GM19468 (cell line): ENCODE results near the gene MYO7A.

Experiments
- ATAC-seq: cut with Tn5 transposase; IDR thresholded peaks from one replicate; pipeline ENCODE4 v1.9.1; 2021; ENCODE audit warnings: mild to moderate bottlenecking, moderate library complexity, moderate number of reproducible peaks; ENCODE audit not compliant: unreplicated experiment; ENCODE audit errors: extremely low read depth

MYO7A gene

GRCh38 chr11:77127920-77128691, at the start of gene MYO7A:
MYO7A (plus strand) TSS chr11:77128246; CDS start chr11:77130635, 2,389 bp downstream.
- no peak for ATAC-seq

- no peak for ATAC-seq
These were observed 48.4 kb upstream of the MYO7A start for GRCh38 chr11:77079666-77080065.

GRCh38 chr11:77080643-77081210, 47.3 kb upstream of the MYO7A start:
- no peak for ATAC-seq

GRCh38 chr11:77081381-77081851, 46.6 kb upstream of the MYO7A start:
- ATAC-seq = no peak

- ATAC-seq = no peak
These were observed 45.8 kb upstream of the MYO7A start for GRCh38 chr11:77081976-77082836.

GRCh38 chr11:77082838-77083565, 45.0 kb upstream of the MYO7A start:
- ATAC-seq = no peak

- no peak for ATAC-seq
These were observed 44.3 kb upstream of the MYO7A start for GRCh38 chr11:77083566-77084245.

- no peak for ATAC-seq
These were observed 43.4 kb upstream of the MYO7A start for GRCh38 chr11:77084581-77085191.

- no peak for ATAC-seq
These were observed 42.4 kb upstream of the MYO7A start for GRCh38 chr11:77085652-77086051.

- ATAC-seq = no peak
These were observed 41.2 kb upstream of the MYO7A start for GRCh38 chr11:77086521-77087472.

GRCh38 chr11:77087723-77088225, 40.3 kb upstream of the MYO7A start:
- ATAC-seq = no peak

GRCh38 chr11:77088236-77089003, 39.6 kb upstream of the MYO7A start:
- ATAC-seq = no peak

- ATAC-seq = no peak
These were observed 39.0 kb upstream of the MYO7A start for GRCh38 chr11:77089004-77089545.

- no peak for ATAC-seq
These were observed 38.0 kb upstream of the MYO7A start for GRCh38 chr11:77090046-77090372.

- no peak for ATAC-seq
These were observed 37.5 kb upstream of the MYO7A start for GRCh38 chr11:77090373-77091111.

- ATAC-seq = peak; percentile 31
These were observed 36.7 kb upstream of the MYO7A start for GRCh38 chr11:77091146-77091940.
